GM12891 (cell line): ENCODE data around the gene CEP170.
"Not testable (repeated sequence)": the region's sequence is repeated elsewhere in the genome, so short reads cannot be mapped to it uniquely, and the experiment has no call there.

Experiments used
- DNase-seq: peaks from one replicate; pipeline ENCODE4 v3.0.0; 2011; ENCODE audit warnings: low spot score; ENCODE audit not compliant: insufficient read length
- FAIRE-seq: peaks from 2 replicates; lab custom pipeline; 2011; peaks lifted over from hg19 to GRCh38; lab: Jason Lieb, UNC
- PAX5 ChIP-seq: IDR thresholded peaks from 2 replicates; pipeline ENCODE4 v1.6.1; 2011; ENCODE audit warnings: low read length, moderate library complexity, mild to moderate bottlenecking; ENCODE audit not compliant: insufficient read depth, severe bottlenecking
- POLR2A ChIP-seq: IDR thresholded peaks from 2 replicates; pipeline ENCODE4 v1.6.1; 2011; ENCODE audit warnings: low read depth, low read length, control low read depth
- POLR2AphosphoS5 ChIP-seq: IDR thresholded peaks from 2 replicates; pipeline ENCODE4 v1.6.1; 2011; ENCODE audit warnings: low read depth, low read length, control low read depth
- POU2F2 ChIP-seq: IDR thresholded peaks from 2 replicates; pipeline ENCODE4 v1.6.1; 2011; ENCODE audit warnings: low read depth, mild to moderate bottlenecking, control low read depth, low read length, moderate library complexity
- SPI1 ChIP-seq: IDR thresholded peaks from 2 replicates; pipeline ENCODE4 v1.6.1; 2011; ENCODE audit warnings: low read depth, low read length, control low read depth
- TAF1 ChIP-seq: IDR thresholded peaks from 2 replicates; pipeline ENCODE4 v1.6.1; 2011; ENCODE audit warnings: low read depth, low read length, control low read depth

The CEP170 gene

GRCh38 chr1:243244432-243244841 is 10.6 kb downstream of the CEP170 start:
- TF ChIP-seq POU2F2 (no peak), TAF1 (no peak), POLR2A (no peak), POLR2AphosphoS5 (no peak), SPI1 (no peak), PAX5 (no peak)
- DNase-seq (no peak), FAIRE-seq (peak; percentile 41)

- DNase-seq: no peak
- FAIRE-seq: peak; percentile 82
- TF ChIP-seq SPI1: peak; percentile 13; the same call in 1 of the 2 replicates
- TF ChIP-seq POLR2AphosphoS5: no peak
Observed at GRCh38 chr1:243236604-243237252, 18.4 kb downstream of the CEP170 start.

- FAIRE-seq (no peak), DNase-seq (no peak)
- TF ChIP-seq SPI1 (no peak), POU2F2 (no peak), POLR2A (no peak), PAX5 (no peak), POLR2AphosphoS5 (no peak), TAF1 (no peak)
Observed at GRCh38 chr1:243234978-243235647, 20.0 kb downstream of the CEP170 start.

DNA sequence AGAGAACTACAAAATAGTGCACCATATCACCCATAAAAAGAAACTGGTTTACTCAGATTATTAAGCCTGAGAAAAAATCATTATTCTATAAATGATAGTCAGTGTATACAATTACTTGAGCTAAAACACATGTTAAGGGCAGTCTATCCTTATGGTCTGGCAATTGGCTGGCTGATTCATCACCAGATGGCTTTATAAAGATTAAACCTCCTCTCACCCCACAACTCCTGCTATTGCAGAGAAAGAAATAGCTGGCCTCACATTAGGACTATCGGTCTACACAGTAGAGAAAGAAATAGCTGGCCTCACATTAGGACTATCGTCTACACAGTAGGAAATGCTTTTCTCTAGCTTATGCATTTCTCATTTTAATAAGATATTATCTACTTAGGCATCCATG is 21.2 kb downstream of the CEP170 start:
- TF ChIP-seq POLR2A (no peak), TAF1 (no peak)
- DNase-seq (no peak), FAIRE-seq (no peak)

GRCh38 chr1:243230914-243231313 is 24.2 kb downstream of the CEP170 start:
- DNase-seq (no peak), FAIRE-seq (no peak)
- no peak for TF ChIP-seq POLR2AphosphoS5
- no peak for TF ChIP-seq POU2F2
- no peak for TF ChIP-seq SPI1

GRCh38 chr1:243229526-243229925 is 25.6 kb downstream of the CEP170 start:
- no peak for DNase-seq
- TF ChIP-seq PAX5 (no peak), POU2F2 (no peak), SPI1 (no peak), POLR2AphosphoS5 (no peak), TAF1 (no peak), POLR2A (no peak)
- FAIRE-seq: no peak

GRCh38 chr1:243227622-243228021 is 27.5 kb downstream of the CEP170 start:
- TF ChIP-seq POLR2A: no peak
- TF ChIP-seq POU2F2: no peak
- no peak for TF ChIP-seq PAX5
- no peak for TF ChIP-seq TAF1
- TF ChIP-seq POLR2AphosphoS5: no peak
- TF ChIP-seq SPI1: no peak
- FAIRE-seq (no peak), DNase-seq (no peak)

- TF ChIP-seq TAF1: no peak
- no peak for TF ChIP-seq SPI1
- no peak for TF ChIP-seq POU2F2
- TF ChIP-seq PAX5: no peak
- TF ChIP-seq POLR2A: no peak
- TF ChIP-seq POLR2AphosphoS5: no peak
- FAIRE-seq: no peak
- DNase-seq: no peak
Observed at GRCh38 chr1:243218059-243218458, 37.0 kb downstream of the CEP170 start.

- FAIRE-seq (no peak), DNase-seq (no peak)
- no peak for TF ChIP-seq POLR2AphosphoS5
- no peak for TF ChIP-seq TAF1
- TF ChIP-seq POLR2A: no peak
- no peak for TF ChIP-seq POU2F2
- no peak for TF ChIP-seq SPI1
- TF ChIP-seq PAX5: no peak
Observed at GRCh38 chr1:243217349-243217748, 37.7 kb downstream of the CEP170 start.

GRCh38 chr1:243216741-243217140 is 38.3 kb downstream of the CEP170 start:
- TF ChIP-seq POLR2A (no peak), POU2F2 (no peak), PAX5 (no peak), SPI1 (no peak), POLR2AphosphoS5 (no peak), TAF1 (no peak)
- FAIRE-seq (peak; percentile 58), DNase-seq (no peak)

DNA sequence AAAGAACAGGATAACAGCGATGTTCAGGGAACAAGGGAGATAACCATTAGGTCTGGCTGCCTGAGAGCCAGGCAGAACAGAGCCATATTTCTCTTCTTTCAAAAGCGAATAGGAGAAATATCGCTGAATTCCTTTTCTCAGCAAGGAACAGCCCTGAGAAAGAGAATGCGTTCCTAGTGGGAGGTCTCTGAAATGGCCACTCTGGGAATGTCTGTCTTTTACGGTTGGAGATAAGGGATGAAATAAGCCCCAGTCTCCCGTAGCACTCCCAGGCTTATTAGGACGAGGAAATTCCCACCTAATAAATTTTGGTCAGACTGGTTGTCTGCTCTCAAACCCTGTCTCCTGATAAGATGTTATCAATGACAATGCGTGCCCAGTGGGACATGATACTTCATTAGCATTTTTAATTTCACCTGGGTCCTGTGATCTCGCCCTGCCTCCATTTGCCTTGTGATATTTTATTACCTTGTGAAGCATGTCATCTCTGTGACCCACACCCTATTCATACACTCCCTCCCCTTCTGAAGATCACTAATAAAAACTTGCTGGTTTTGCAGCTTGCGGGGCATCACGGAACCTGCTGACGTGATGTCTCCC is 39.7 kb downstream of the CEP170 start:
- FAIRE-seq, DNase-seq: not testable (repeated sequence)
